K562 (cell line): Measurements from ENCODE around the gene TBC1D5.

ENCODE experiments used
- CCNT2 ChIP-seq: IDR thresholded peaks from 2 replicates; pipeline ENCODE4 v1.6.1; 2011; ENCODE audit warnings: borderline replicate concordance, low read depth, mild to moderate bottlenecking, moderate library complexity, mixed read lengths, low read length; ENCODE audit not compliant: insufficient read length; ENCODE audit errors: extremely low read depth
- CHD1 ChIP-seq: fragments of 200-600 bp; sonication (generic); IDR thresholded peaks from one replicate; pipeline ENCODE4 v1.6.1; 2012; ENCODE audit warnings: mild to moderate bottlenecking, moderate library complexity, low read length, inconsistent platforms
- CTCF ChIP-seq, 3 experiments: IDR thresholded peaks in 2 of 3; conservative IDR thresholded peaks in 1 of 3; 2 replicates each; pipeline ENCODE4 v1.5.1; 2011 to 2012; ENCODE audit warnings: low read length in 3 of 3, mild to moderate bottlenecking in 3 of 3, control low read depth in 2 of 3, improper control_type of control experiment in 1 of 3, inconsistent platforms in 1 of 3, low read depth in 1 of 3, mixed read lengths in 1 of 3, moderate library complexity in 1 of 3; ENCODE audit not compliant: insufficient read depth in 2 of 3
- MAFF ChIP-seq: IDR thresholded peaks from 2 replicates; pipeline ENCODE4 v1.6.1; 2012; ENCODE audit warnings: low read length, improper control_type of control experiment
- MAX ChIP-seq: sonication (generic); formaldehyde crosslinking; IDR thresholded peaks from 2 replicates; pipeline ENCODE4 v1.9.0; 2022; ENCODE audit warnings: mild to moderate bottlenecking, missing genetic modification reagents
- RBM15 ChIP-seq: fragments of 200-400 bp; formaldehyde crosslinking; IDR thresholded peaks from 2 replicates; pipeline ENCODE4 v1.6.1; 2018; ENCODE audit warnings: mild to moderate bottlenecking, low read length, moderate library complexity; ENCODE audit not compliant: insufficient read depth
- RBM17 ChIP-seq: fragments of 200-400 bp; formaldehyde crosslinking; IDR thresholded peaks from 2 replicates; pipeline ENCODE4 v1.6.1; 2017; ENCODE audit warnings: low read depth, mild to moderate bottlenecking, low read length, borderline replicate concordance

GRCh38 chr3:17555525-17555924 is 186.9 kb downstream of the TBC1D5 start:
- TF ChIP-seq RBM15 = no peak
- TF ChIP-seq CCNT2 = no peak
- TF ChIP-seq MAFF = no peak
- no peak for TF ChIP-seq MAX (CRISPR knock-in tag)
- no peak for TF ChIP-seq CTCF (IDR thresholded peaks at IDR 0.05 in 2 of 3, conservative IDR thresholded peaks at IDR 0.05 in 1 of 3; ENCODE audit: insufficient read depth in 2 of 3, low read depth in 1 of 3, low read length in 3 of 3)
- no peak for TF ChIP-seq CHD1
- no peak for TF ChIP-seq RBM17
